IMR-90 (cell line): Measurements from ENCODE around the gene FGB. TPM values are rescaled to one million over a fixed set of nuclear protein-coding genes. Genes with fewer than 3 reads are reported as not detected.
A peak's percentile ranks its signal among the peaks of the same experiment; 100 is the strongest.

Experiments used
- ATAC-seq: fragments of 200-7000 bp; cut with Tn5 transposase; 2 replicates; pipeline ENCODE4 v1.9.1; 2020; ENCODE audit warnings: low read depth, mild to moderate bottlenecking, moderate library complexity
- BruUV-seq: library from RNA; stranded (reverse); fragments of 400-500 nt; replicated peaks from 2 replicates; lab custom pipeline; 2021; lab: Mats Ljungman, UMichigan
- CTCF ChIA-PET: fragments of 300-600 bp; formaldehyde crosslinking; extraction: SDS; loops from one replicate; lab custom pipeline; 2021; ENCODE audit warnings: antibody characterized with exemption; lab: Yijun Ruan, JAX
- POLR2A ChIA-PET: fragments of 300-600 bp; sonication (Branson Sonifier 250); formaldehyde crosslinking; loops from one replicate; lab custom pipeline; 2022; ENCODE audit warnings: antibody characterized with exemption; ENCODE audit not compliant: unreplicated experiment; lab: Charles Lee
- DNase-seq: peaks from one replicate; pipeline ENCODE4 v3.0.0; 2013
- H2AFZ ChIP-seq: replicated peaks from 2 replicates; pipeline ENCODE3; 2013; ENCODE audit warnings: low read length, mild to moderate bottlenecking; ENCODE audit not compliant: poor library complexity
- H2AK5ac ChIP-seq: 2 replicates; pipeline ENCODE4 v1.6.1; 2013; ENCODE audit warnings: low read depth, low read length, inconsistent platforms
- H2AK9ac ChIP-seq: replicated peaks from 2 replicates; pipeline ENCODE3; 2013; ENCODE audit warnings: mild to moderate bottlenecking, low read depth, low read length, moderate library complexity; ENCODE audit not compliant: poor library complexity
- H2BK120ac ChIP-seq: 2 replicates; pipeline ENCODE4 v1.6.1; 2013; ENCODE audit warnings: low read depth, low read length, inconsistent platforms
- H2BK15ac ChIP-seq: 3 replicates; pipeline ENCODE4 v1.6.1; 2013; ENCODE audit warnings: low read depth, low read length, inconsistent platforms
- H2BK20ac ChIP-seq: 2 replicates; pipeline ENCODE4 v1.6.1; 2013; ENCODE audit warnings: low read depth, mild to moderate bottlenecking, inconsistent platforms, low read length, moderate library complexity
- H2BK5ac ChIP-seq: 2 replicates; pipeline ENCODE4 v1.6.1; 2013; ENCODE audit warnings: mild to moderate bottlenecking, low read depth, low read length, inconsistent platforms; ENCODE audit not compliant: poor library complexity, severe bottlenecking
- H3K14ac ChIP-seq: replicated peaks from 2 replicates; pipeline ENCODE4 v1.6.1; 2013; ENCODE audit warnings: low read depth, low read length, inconsistent platforms
- H3K18ac ChIP-seq: 2 replicates; pipeline ENCODE4 v1.6.1; 2013; ENCODE audit warnings: low read depth, low read length, control low read depth
- H3K23ac ChIP-seq: 2 replicates; pipeline ENCODE4 v1.6.1; 2013; ENCODE audit warnings: low read depth, low read length, inconsistent platforms
- H3K27ac ChIP-seq: 2 replicates; pipeline ENCODE4 v1.5.1; 2013; ENCODE audit warnings: mild to moderate bottlenecking, control low read depth, low read length; ENCODE audit not compliant: insufficient read depth
- H3K27me3 ChIP-seq: 2 replicates; pipeline ENCODE4 v1.6.1; 2013; ENCODE audit warnings: low read length; ENCODE audit not compliant: control insufficient read depth, insufficient read depth
- H3K36me3 ChIP-seq: 2 replicates; pipeline ENCODE4 v1.6.1; 2013; ENCODE audit warnings: low read length, mixed read lengths; ENCODE audit not compliant: control insufficient read depth, insufficient read depth
- H3K4ac ChIP-seq: 2 replicates; pipeline ENCODE4 v1.6.1; 2013; ENCODE audit warnings: low read depth, low read length, inconsistent platforms
- H3K4me1 ChIP-seq: 2 replicates; pipeline ENCODE4 v1.6.1; 2013; ENCODE audit warnings: low read length, mixed read lengths; ENCODE audit not compliant: control insufficient read depth, insufficient read depth
- H3K4me2 ChIP-seq: 2 replicates; pipeline ENCODE4 v1.6.1; 2013; ENCODE audit warnings: low read depth, mild to moderate bottlenecking, control low read depth, low read length, moderate library complexity
- H3K4me3 ChIP-seq: 2 replicates; pipeline ENCODE4 v1.5.1; 2013; ENCODE audit warnings: low read depth, mild to moderate bottlenecking, control low read depth, low read length, moderate library complexity; ENCODE audit not compliant: insufficient read depth
- H3K56ac ChIP-seq: 2 replicates; pipeline ENCODE4 v1.6.1; 2013; ENCODE audit warnings: low read length, inconsistent platforms; ENCODE audit not compliant: insufficient read depth; ENCODE audit errors: extremely low read depth
- H3K79me1 ChIP-seq, 2 experiments: 2 replicates each; pipeline ENCODE4 v1.6.1; 2013; ENCODE audit warnings: low read length in 2 of 2, inconsistent platforms in 1 of 2, low read depth in 1 of 2
- H3K9ac ChIP-seq: 2 replicates; pipeline ENCODE4 v1.6.1; 2013; ENCODE audit warnings: low read depth, low read length, control low read depth
- H3K9me1 ChIP-seq: 2 replicates; pipeline ENCODE4 v1.6.1; 2013; ENCODE audit warnings: low read length, inconsistent platforms; ENCODE audit not compliant: insufficient read depth
- H3K9me3 ChIP-seq: 2 replicates; pipeline ENCODE4 v1.6.1; 2013; ENCODE audit warnings: low read length; ENCODE audit not compliant: control insufficient read depth, insufficient read depth
- H4K20me1 ChIP-seq: 2 replicates; pipeline ENCODE4 v1.6.1; 2013; ENCODE audit warnings: low read length, inconsistent platforms; ENCODE audit not compliant: insufficient read depth
- H4K5ac ChIP-seq: 2 replicates; pipeline ENCODE4 v1.6.1; 2013; ENCODE audit warnings: mild to moderate bottlenecking, low read depth, low read length, control low read depth
- H4K8ac ChIP-seq, 2 experiments: 2 replicates each; pipeline ENCODE4 v1.6.1; 2013; ENCODE audit warnings: low read depth in 2 of 2, low read length in 2 of 2, control low read depth in 1 of 2, inconsistent platforms in 1 of 2
- H4K91ac ChIP-seq: 2 replicates; pipeline ENCODE4 v1.6.1; 2013; ENCODE audit warnings: low read depth, low read length, inconsistent platforms; ENCODE audit not compliant: insufficient read depth
- BHLHE40 ChIP-seq: fragments of 150-350 bp; IDR thresholded peaks from 2 replicates; pipeline ENCODE4 v1.6.1; 2016; ENCODE audit warnings: mild to moderate bottlenecking, low read depth, low read length
- FOS ChIP-seq: fragments of 150-350 bp; IDR thresholded peaks from 2 replicates; pipeline ENCODE4 v1.6.1; 2016; ENCODE audit warnings: low read depth, low read length
- MAZ ChIP-seq: IDR thresholded peaks from 2 replicates; pipeline ENCODE4 v1.6.1; 2012; ENCODE audit warnings: low read depth, mild to moderate bottlenecking, low read length, improper control_type of control experiment, moderate library complexity, borderline replicate concordance
- NFE2L2 ChIP-seq: fragments of 150-350 bp; IDR thresholded peaks from 2 replicates; pipeline ENCODE4 v1.6.1; 2016; ENCODE audit warnings: low read depth, mild to moderate bottlenecking, low read length
- RAD21 ChIP-seq: IDR thresholded peaks from 2 replicates; pipeline ENCODE4 v1.6.1; 2012; ENCODE audit warnings: low read length, improper control_type of control experiment
- USF2 ChIP-seq: fragments of 150-350 bp; IDR thresholded peaks from 2 replicates; pipeline ENCODE4 v1.6.1; 2017; ENCODE audit warnings: mild to moderate bottlenecking, antibody characterized with exemption, low read length, low read depth
- WGBS, 2 experiments: methylation state at CpG; one replicate each; pipeline versions ENCODE4 v1.1.5 to v1.1.7; 2013; ENCODE audit warnings: missing lambda C conversion rate in 2 of 2; ENCODE audit not compliant: insufficient read length in 1 of 2; ENCODE audit errors: extremely low coverage in 2 of 2; 5-methylcytosine and 5-hydroxymethylcytosine counted together
- dilution Hi-C: fragments of 300-500 bp; cut with HindIII; formaldehyde crosslinking; loops from one replicate; pipeline ENCODE4 v1.14.3; 2018; ENCODE audit warnings: low sequenced_read_pairs; ENCODE audit not compliant: unreplicated experiment
- in situ Hi-C: fragments of 300-500 bp; cut with MboI; formaldehyde crosslinking; loops from 3 replicates; pipeline ENCODE4 v1.14.3; 2019; ENCODE audit warnings: low sequenced_read_pairs, inconsistent platforms, mixed read lengths
- intact Hi-C: fragments of 100-400 bp; cut with micrococcal nuclease; formaldehyde crosslinking; loops from 2 replicates; pipeline ENCODE4 v1.10.0; 2022
- polyA plus RNA-seq, 3 experiments: library from polyadenylated mRNA; depleted of rRNA; stranded (reverse); fragments of >200 nt; gene quantifications; 2 replicates each; pipeline ENCODE4 v1.2.3, GENCODE V29; 2012; ENCODE audit warnings: low replicate concordance in 1 of 3
- total RNA-seq: library from RNA; depleted of rRNA; stranded (reverse); fragments of >200 nt; gene quantifications from 2 replicates; pipeline ENCODE4 v1.2.3, GENCODE V29; 2012

Gene FGB
- total and polyA plus RNA-seq, 2 of the 4 experiments (the other 2 are of a cell fraction): not detected

GRCh38 chr4:154551872-154552686 is 10.7 kb upstream of the FGB start (continued):
- TF ChIP-seq USF2: peak; percentile 36; the same call in 1 of the 2 replicates

- Histone ChIP-seq H3K79me1 (no peaks in the 10 kb centered on the region), H4K5ac (no peak overlapping the region), H2AK5ac (no peak overlapping the region), H4K91ac (no peak overlapping the region), H2BK15ac (no peak overlapping the region), H3K9me1 (no peaks in the 10 kb centered on the region), H3K56ac (no peak overlapping the region), H3K4me2 (no peak overlapping the region), H3K9ac (no peak overlapping the region), H3K27ac (no peak overlapping the region), H3K18ac (no peak overlapping the region), H3K23ac (no peak overlapping the region), H3K27me3 (no peaks in the 10 kb centered on the region; the same call in 1 of the 2 replicates), H4K20me1 (no peaks in the 10 kb centered on the region), H2BK120ac (no peak overlapping the region), H4K8ac (no peak overlapping the region), H2BK20ac (no peak overlapping the region), H3K9me3 (no peaks in the 10 kb centered on the region), H3K36me3 (no peaks in the 10 kb centered on the region), H2BK5ac (no peak overlapping the region), H3K14ac (no peak overlapping the region), H3K4ac (no peak overlapping the region), H3K4me1 (no peaks in the 10 kb centered on the region), H3K4me3 (no peak overlapping the region), H2AFZ (no peak overlapping the region), H2AK9ac (no peak overlapping the region)
- no peak for ATAC-seq
- dilution Hi-C loops (no loop called here), in situ Hi-C loops (loop anchor here (10.0 to 25.0 kb wide), 2 partner anchors 216 to 803 kb away; no protein-coding TSS in a partner anchor), intact Hi-C loops (loop anchor here (1.0 to 10.0 kb wide), 4 partner anchors 59 to 366 kb away; no protein-coding TSS in a partner anchor)
- POLR2A ChIA-PET: no interaction called here
- TF ChIP-seq MAZ (no peak), NFE2L2 (no peak), RAD21 (no peak), FOS (no peak), BHLHE40 (no peak)
- no peak for DNase-seq
- CTCF ChIA-PET: interaction anchor here (0.5 to 2.9 kb wide), 15 partner anchors 9 to 78 kb away, joined by 3 to 21 read pairs (median 4); partner anchors contain the start of genes FGG and PLRG1
- no CpG with 5 or more reads among the region's 1 CpG for WGBS, 2 experiments
- BruUV-seq: no TSS peak
Measured at GRCh38 chr4:154559141-154559493, 3.7 kb upstream of the FGB start.
